ENCODE measurements around the gene UPK1A.
"Not testable (repeated sequence)": the region's sequence is repeated elsewhere in the genome, so short reads cannot be mapped to it uniquely, and the experiment has no call there.

Gene UPK1A

GRCh38 chr19:35650581-35650980, 15.7 kb upstream of the UPK1A start:
- DNase-seq (ENCODE audit: low read depth), result no peak
- TF ChIP-seq CTCF (IDR thresholded peaks at IDR 0.05; ENCODE audit: control insufficient read depth, extremely low read depth, insufficient read depth), result no peak
- H3K4me3 ChIP-seq (ENCODE audit: low read depth, low read length), result no peak overlapping the region

GRCh38 chr19:35654828-35655227, 11.5 kb upstream of the UPK1A start:
- DNase-seq (ENCODE audit: low read depth); H3K4me3 ChIP-seq (ENCODE audit: low read depth, low read length): not testable (repeated sequence)

- TF ChIP-seq CTCF (IDR thresholded peaks at IDR 0.05; ENCODE audit: control insufficient read depth, extremely low read depth, insufficient read depth), result no peak
- H3K4me3 ChIP-seq (ENCODE audit: low read depth, low read length), result no peak overlapping the region
- DNase-seq (ENCODE audit: low read depth), result no peak
Observed at GRCh38 chr19:35655600-35655999, 10.7 kb upstream of the UPK1A start.

GRCh38 chr19:35656700-35657099, 9.6 kb upstream of the UPK1A start:
- no peak for DNase-seq (ENCODE audit: low read depth)
- no peak for TF ChIP-seq CTCF (IDR thresholded peaks at IDR 0.05; ENCODE audit: control insufficient read depth, extremely low read depth, insufficient read depth)
- no peak overlapping the region for H3K4me3 ChIP-seq (ENCODE audit: low read depth, low read length)

- H3K4me3 ChIP-seq (ENCODE audit: low read depth, low read length), result no peak overlapping the region
- DNase-seq (ENCODE audit: low read depth), result no peak
- no peak for TF ChIP-seq CTCF (IDR thresholded peaks at IDR 0.05; ENCODE audit: control insufficient read depth, extremely low read depth, insufficient read depth)
Observed at GRCh38 chr19:35657904-35658700, 8.2 kb upstream of the UPK1A start.

- TF ChIP-seq CTCF (IDR thresholded peaks at IDR 0.05; ENCODE audit: control insufficient read depth, extremely low read depth, insufficient read depth), result no peak
- no peak overlapping the region for H3K4me3 ChIP-seq (ENCODE audit: low read depth, low read length)
- DNase-seq (ENCODE audit: low read depth), result no peak
Observed at GRCh38 chr19:35661995-35662340, 4.3 kb upstream of the UPK1A start.

- no peak for DNase-seq (ENCODE audit: low read depth)
- TF ChIP-seq CTCF (IDR thresholded peaks at IDR 0.05; ENCODE audit: control insufficient read depth, extremely low read depth, insufficient read depth), result no peak
- H3K4me3 ChIP-seq (ENCODE audit: low read depth, low read length), result no peak overlapping the region
Observed at GRCh38 chr19:35663981-35664380, 2.3 kb upstream of the UPK1A start.
